Bronchial epithelial cell (primary cell): Measurements from ENCODE around the gene NEIL3. TPM values are rescaled to one million over a fixed set of nuclear protein-coding genes. Genes with fewer than 3 reads are reported as not detected.
A peak's percentile ranks its signal among the peaks of the same experiment; 100 is the strongest.

ENCODE experiments used
- DNase-seq: peaks from one replicate; pipeline ENCODE4 v3.0.0-alpha.2; 2010; ENCODE audit warnings: low read depth
- FAIRE-seq: peaks from 2 replicates; lab custom pipeline; 2011; peaks lifted over from hg19 to GRCh38; lab: Jason Lieb, UNC
- H3K27me3 ChIP-seq: 2 replicates; pipeline ENCODE4 v1.5.1; 2011; ENCODE audit warnings: low read length; ENCODE audit not compliant: control insufficient read depth, insufficient read depth
- H3K36me3 ChIP-seq: 2 replicates; pipeline ENCODE4 v1.5.1; 2011; ENCODE audit warnings: low read length; ENCODE audit not compliant: control insufficient read depth, insufficient read depth
- H3K4me3 ChIP-seq: 2 replicates; pipeline ENCODE4 v1.5.1; 2011; ENCODE audit warnings: mild to moderate bottlenecking, low read depth, low read length, control low read depth
- CTCF ChIP-seq: IDR thresholded peaks from 2 replicates; pipeline ENCODE4 v1.5.1; 2011; ENCODE audit warnings: mild to moderate bottlenecking, moderate library complexity, low read length, control low read depth, inconsistent platforms; ENCODE audit not compliant: insufficient read depth, severe bottlenecking
- total RNA-seq: library from RNA; depleted of rRNA; stranded (reverse); fragments of >200 nt; gene quantifications from 2 replicates; pipeline ENCODE4 v1.2.1, GENCODE V29; 2014

Gene NEIL3
- total RNA-seq: 0.53 and 0.90 TPM in 2 replicates

- TF ChIP-seq CTCF: no peak
- FAIRE-seq (no peak), DNase-seq (peak; percentile 82)
- Histone ChIP-seq H3K27me3 (no peaks in the 10 kb centered on the region), H3K36me3 (no peaks in the 10 kb centered on the region), H3K4me3 (peak within 1 kb of the TSS; percentile 68)
These were observed at the start of gene NEIL3 for GRCh38 chr4:177309522-177310371. TSS of gene NEIL3 (plus strand) at chr4:177309874. CDS start at chr4:177309954, 80 bp downstream.

GRCh38 chr4:177263818-177264217 is 45.9 kb upstream of the NEIL3 start:
- no peak for TF ChIP-seq CTCF
- FAIRE-seq (no peak), DNase-seq (no peak)
- no peak overlapping the region for H3K4me3 ChIP-seq
- no peaks in the 10 kb centered on the region for H3K27me3 ChIP-seq
- no peaks in the 10 kb centered on the region for H3K36me3 ChIP-seq

GRCh38 chr4:177264788-177265422 is 44.8 kb upstream of the NEIL3 start:
- no peak for TF ChIP-seq CTCF
- DNase-seq (no peak), FAIRE-seq (no peak)
- no peak overlapping the region for H3K4me3 ChIP-seq
- no peaks in the 10 kb centered on the region for H3K36me3 ChIP-seq
- no peaks in the 10 kb centered on the region for H3K27me3 ChIP-seq

GRCh38 chr4:177265729-177266128 is 43.9 kb upstream of the NEIL3 start:
- FAIRE-seq: no peak
- TF ChIP-seq CTCF: no peak
- H3K4me3 ChIP-seq: no peak overlapping the region
- no peaks in the 10 kb centered on the region for H3K36me3 ChIP-seq
- DNase-seq: no peak
- H3K27me3 ChIP-seq: no peaks in the 10 kb centered on the region

GRCh38 chr4:177266506-177266905 is 43.2 kb upstream of the NEIL3 start:
- FAIRE-seq: no peak

More at GRCh38 chr4:177266506-177266905, 43.2 kb upstream of the NEIL3 start:
- no peak for TF ChIP-seq CTCF
- Histone ChIP-seq H3K36me3 (no peaks in the 10 kb centered on the region), H3K27me3 (no peaks in the 10 kb centered on the region), H3K4me3 (no peak overlapping the region)
- DNase-seq: no peak
